Mucosa of stomach (tissue), 1 donor: Measurements from ENCODE around the gene ITGB4.
"Not testable (repeated sequence)": the region's sequence is repeated elsewhere in the genome, so short reads cannot be mapped to it uniquely, and the experiment has no call there.

Experiments used
- H3K27me3 ChIP-seq: one replicate; pipeline ENCODE4 v1.7.0; 2013; ENCODE audit warnings: mild to moderate bottlenecking, low read length; ENCODE audit not compliant: control insufficient read depth, insufficient read depth
- H3K36me3 ChIP-seq: one replicate; pipeline ENCODE4 v1.7.0; 2013; ENCODE audit warnings: low read length; ENCODE audit not compliant: control insufficient read depth, insufficient read depth
- H3K4me1 ChIP-seq: one replicate; pipeline ENCODE4 v1.7.0; 2013; ENCODE audit warnings: mild to moderate bottlenecking, low read length; ENCODE audit not compliant: control insufficient read depth, insufficient read depth
- H3K4me3 ChIP-seq: one replicate; pipeline ENCODE4 v1.7.0; 2013; ENCODE audit warnings: low read length
- H3K9ac ChIP-seq: one replicate; pipeline ENCODE4 v1.7.0; 2013; ENCODE audit warnings: mild to moderate bottlenecking, low read length, moderate library complexity
- H3K9me3 ChIP-seq: one replicate; pipeline ENCODE4 v1.7.0; 2013; ENCODE audit warnings: mild to moderate bottlenecking, low read length, moderate library complexity; ENCODE audit not compliant: control insufficient read depth
- donor health status: Pancreatic carcinoma.

The ITGB4 gene

GRCh38 chr17:75773121-75773807 is 52.0 kb downstream of the ITGB4 start:
- peaks cover 27% of the 10 kb centered on the region for H3K4me1 ChIP-seq

GRCh38 chr17:75773808-75774470 is 52.7 kb downstream of the ITGB4 start:
- no peaks in the 10 kb centered on the region for H3K9me3 ChIP-seq
- no peak overlapping the region for H3K4me3 ChIP-seq
- H3K4me1 ChIP-seq: peaks cover 27% of the 10 kb centered on the region
- H3K27me3 ChIP-seq: no peaks in the 10 kb centered on the region
- H3K36me3 ChIP-seq: no peaks in the 10 kb centered on the region
- no peak overlapping the region for H3K9ac ChIP-seq

More at GRCh38 chr17:75773121-75773807, 52.0 kb downstream of the ITGB4 start:
- Histone ChIP-seq H3K36me3 (no peaks in the 10 kb centered on the region), H3K9me3 (no peaks in the 10 kb centered on the region), H3K9ac (no peak overlapping the region), H3K4me3 (no peak overlapping the region), H3K27me3 (no peaks in the 10 kb centered on the region)

- Histone ChIP-seq H3K4me3 (no peak overlapping the region), H3K27me3 (no peaks in the 10 kb centered on the region), H3K36me3 (no peaks in the 10 kb centered on the region), H3K4me1 (peaks cover 21% of the 10 kb centered on the region), H3K9me3 (no peaks in the 10 kb centered on the region), H3K9ac (no peak overlapping the region)
Measured at GRCh38 chr17:75774471-75774990, 53.3 kb downstream of the ITGB4 start.

- peaks cover 16% of the 10 kb centered on the region for H3K4me1 ChIP-seq
- no peaks in the 10 kb centered on the region for H3K9me3 ChIP-seq
- no peaks in the 10 kb centered on the region for H3K27me3 ChIP-seq
- no peaks in the 10 kb centered on the region for H3K36me3 ChIP-seq
- no peak overlapping the region for H3K9ac ChIP-seq
- no peak overlapping the region for H3K4me3 ChIP-seq
Measured at GRCh38 chr17:75774991-75775668, 53.9 kb downstream of the ITGB4 start.

GRCh38 chr17:75776386-75777295 is 55.4 kb downstream of the ITGB4 start:
- H3K4me3 ChIP-seq: no peak overlapping the region
- no peak overlapping the region for H3K9ac ChIP-seq
- peaks cover 5% of the 10 kb centered on the region for H3K4me1 ChIP-seq
- H3K27me3 ChIP-seq: no peaks in the 10 kb centered on the region
- H3K36me3 ChIP-seq: no peaks in the 10 kb centered on the region
- no peaks in the 10 kb centered on the region for H3K9me3 ChIP-seq

- Histone ChIP-seq H3K27me3 (no peaks in the 10 kb centered on the region), H3K4me1 (peaks cover under 1% of the 10 kb centered on the region), H3K9me3 (no peaks in the 10 kb centered on the region), H3K9ac (no peak overlapping the region), H3K4me3 (peak overlapping the region; percentile 75), H3K36me3 (no peaks in the 10 kb centered on the region)
Measured at GRCh38 chr17:75777296-75777922, 56.1 kb downstream of the ITGB4 start.

GRCh38 chr17:75778066-75778860 is 57.0 kb downstream of the ITGB4 start:
- not testable (repeated sequence) for H3K9me3 ChIP-seq, H3K4me1 ChIP-seq, H3K27me3 ChIP-seq, H3K36me3 ChIP-seq
- peak overlapping the region; percentile 75 for H3K4me3 ChIP-seq
- H3K9ac ChIP-seq: peak overlapping the region; percentile 92

GRCh38 chr17:75778861-75779249 is 57.6 kb downstream of the ITGB4 start:
- H3K9ac ChIP-seq: peak overlapping the region; percentile 92
- peaks cover 12% of the 10 kb centered on the region for H3K4me1 ChIP-seq
- H3K4me3 ChIP-seq: peak overlapping the region; percentile 75
- no peaks in the 10 kb centered on the region for H3K27me3 ChIP-seq
- no peaks in the 10 kb centered on the region for H3K36me3 ChIP-seq
- no peaks in the 10 kb centered on the region for H3K9me3 ChIP-seq

GRCh38 chr17:75779250-75779986 is 58.2 kb downstream of the ITGB4 start:
- Histone ChIP-seq H3K4me1 (peaks cover 16% of the 10 kb centered on the region), H3K27me3 (no peaks in the 10 kb centered on the region), H3K4me3 (peak overlapping the region; percentile 75), H3K9ac (peak overlapping the region; percentile 92), H3K36me3 (no peaks in the 10 kb centered on the region), H3K9me3 (no peaks in the 10 kb centered on the region)
